Pancreas (tissue), 10 donors: ENCODE measurements around the gene RAB7B. TPM values are rescaled to one million over a fixed set of nuclear protein-coding genes. Genes with fewer than 3 reads are reported as not detected.

Experiments used
- ATAC-seq, 4 donors: fragments of 200-7000 bp; cut with Tn5 transposase; one replicate each; pipeline versions ENCODE4 v1.8.0 to v1.9.1; 2020; ENCODE audit warnings: mild to moderate bottlenecking in 4 of 4, moderate library complexity in 4 of 4
- DNase-seq, 6 donors: peaks; one replicate each; pipeline ENCODE4 v3.0.0-alpha.2; 2020
- FAIRE-seq: peaks from 2 replicates; lab custom pipeline; 2012; peaks lifted over from hg19 to GRCh38; lab: Jason Lieb, UNC
- H3K27ac ChIP-seq, 4 donors: fragments of 200-600 bp; sonication (generic); 1 replicate in 3 of 4; 2 replicates in 1 of 4; pipeline versions ENCODE4 v1.5.0 to v1.8.0; 2020
- H3K27me3 ChIP-seq, 4 donors: fragments of 200-600 bp; one replicate each; pipeline ENCODE4 v1.8.0; 2021
- H3K36me3 ChIP-seq, 3 donors: fragments of 200-600 bp; sonication (generic) in 1 of 3; one replicate each; pipeline versions ENCODE4 v1.5.0 to v1.8.0; 2020 to 2021
- H3K4me1 ChIP-seq, 3 donors: fragments of 200-600 bp; one replicate each; pipeline ENCODE4 v1.8.0; 2021
- H3K4me3 ChIP-seq, 4 donors: fragments of 200-600 bp; sonication (generic) in 2 of 4; one replicate each; pipeline versions ENCODE4 v1.5.0 to v1.8.0; 2020 to 2021
- H3K9me3 ChIP-seq, 4 donors: fragments of 200-600 bp; one replicate each; pipeline ENCODE4 v1.8.0; 2021
- WGBS, 2 donors: extraction: QIAGEN DNeasy Blood & Tissue Kit; methylation state at CpG; one replicate each; pipeline ENCODE4 v1.1.7; 2013; 5-methylcytosine and 5-hydroxymethylcytosine counted together
- intact Hi-C, 3 donors: fragments of 100-400 bp; cut with DNase I; formaldehyde crosslinking; loops; one replicate each; pipeline versions ENCODE4 v1.11.1 to v1.14.2; 2022
- polyA plus RNA-seq, 2 donors: library from polyadenylated mRNA; stranded (reverse); fragments of 200-250 nt; gene quantifications; one replicate each; pipeline ENCODE4 v1.2.3, GENCODE V29; 2013
- total RNA-seq, 6 donors: library from RNA; stranded (reverse); fragmentation: NEBNext Ultra II Directional in 4 of 6; extraction: Animal tissue kit (Norgen Biotek cat#: 25700) in 4 of 6; gene quantifications; one replicate each; pipeline versions ENCODE4 v1.2.1 to v1.2.4, GENCODE V29; 2021 to 2023
- TF ChIP-seq, protein P1 (sequence below), 4 donors: fragments of 200-600 bp; sonication (generic) in 3 of 4; IDR thresholded peaks; one replicate each; pipeline versions ENCODE4 v1.5.0 to v1.8.0; 2021; ENCODE audit warnings: antibody characterized with exemption in 4 of 4
- donor health status: healthy with polysubstance abuse.
- donor health status: DM: no; HTN: no; CAD: no; lungs with moderate emphysema.
- donor health status: DM: no; HTN: no; CAD: no.
- donor health status: control.
- donor health status: control.
- donor health status: Bipolar disorder and iron deficiency.
- donor health status: DM: yes; HTN: yes; CAD: no.
- donor health status: DM: no; HTN: no; CAD: no.
- donor health status: DM: no; HTN: no; CAD: no.
- donor health status: DM: yes; HTN: yes; CAD: no.

Gene RAB7B
- total and polyA plus RNA-seq, 8 donors, result 0.24 to 4.0 (median 0.59) TPM

GRCh38 chr1:205940710-205941109 is 62.5 kb downstream of the RAB7B start:
- intact Hi-C loops, result no loop called here
- TF ChIP-seq, protein P1, sequence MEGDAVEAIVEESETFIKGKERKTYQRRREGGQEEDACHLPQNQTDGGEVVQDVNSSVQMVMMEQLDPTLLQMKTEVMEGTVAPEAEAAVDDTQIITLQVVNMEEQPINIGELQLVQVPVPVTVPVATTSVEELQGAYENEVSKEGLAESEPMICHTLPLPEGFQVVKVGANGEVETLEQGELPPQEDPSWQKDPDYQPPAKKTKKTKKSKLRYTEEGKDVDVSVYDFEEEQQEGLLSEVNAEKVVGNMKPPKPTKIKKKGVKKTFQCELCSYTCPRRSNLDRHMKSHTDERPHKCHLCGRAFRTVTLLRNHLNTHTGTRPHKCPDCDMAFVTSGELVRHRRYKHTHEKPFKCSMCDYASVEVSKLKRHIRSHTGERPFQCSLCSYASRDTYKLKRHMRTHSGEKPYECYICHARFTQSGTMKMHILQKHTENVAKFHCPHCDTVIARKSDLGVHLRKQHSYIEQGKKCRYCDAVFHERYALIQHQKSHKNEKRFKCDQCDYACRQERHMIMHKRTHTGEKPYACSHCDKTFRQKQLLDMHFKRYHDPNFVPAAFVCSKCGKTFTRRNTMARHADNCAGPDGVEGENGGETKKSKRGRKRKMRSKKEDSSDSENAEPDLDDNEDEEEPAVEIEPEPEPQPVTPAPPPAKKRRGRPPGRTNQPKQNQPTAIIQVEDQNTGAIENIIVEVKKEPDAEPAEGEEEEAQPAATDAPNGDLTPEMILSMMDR (IDR thresholded peaks at IDR 0.05), result no peak
- H3K27me3 ChIP-seq, result no peaks in the 10 kb centered on the region
- ATAC-seq (peak in 2 of 4 donors; percentile 27 to 32), FAIRE-seq (no peak), DNase-seq (no peak)
- H3K36me3 ChIP-seq, result no peaks in the 10 kb centered on the region
- H3K4me3 ChIP-seq, result no peak overlapping the region
- 33 to 40% methylated on average over 5 of the region's 5 CpGs for WGBS, 2 donors
- H3K9me3 ChIP-seq, result no peaks in the 10 kb centered on the region
- H3K27ac ChIP-seq, result no peak overlapping the region
- H3K4me1 ChIP-seq, result peaks cover 0 to 15% (median 5%) of the 10 kb centered on the region in 3 donors

GRCh38 chr1:205939690-205940330 is 63.4 kb downstream of the RAB7B start:
- WGBS, 2 donors, result 44 to 51% methylated on average over 7 of the region's 7 CpGs
- no peak overlapping the region for H3K27ac ChIP-seq
- no peaks in the 10 kb centered on the region for H3K27me3 ChIP-seq
- intact Hi-C loops, result no loop called here
- H3K4me3 ChIP-seq, result no peak overlapping the region
- peaks cover 0 to 15% (median 5%) of the 10 kb centered on the region in 3 donors for H3K4me1 ChIP-seq
- H3K36me3 ChIP-seq, result no peaks in the 10 kb centered on the region
- TF ChIP-seq, protein P1 (IDR thresholded peaks at IDR 0.05), result peak in 2 of 4 donors; percentile 16 to 20
- FAIRE-seq (no peak), ATAC-seq (peak; percentile 53 to 87 (median 84)), DNase-seq (peak in 4 of 6 donors; percentile 51 to 74 (median 66))
- H3K9me3 ChIP-seq, result no peaks in the 10 kb centered on the region

GRCh38 chr1:205938682-205939081 is 64.5 kb downstream of the RAB7B start:
- no peak for DNase-seq
- Histone ChIP-seq H3K4me1 (peaks cover 0 to 15% (median 5%) of the 10 kb centered on the region in 3 donors), H3K27ac (no peak overlapping the region), H3K9me3 (no peaks in the 10 kb centered on the region), H3K4me3 (no peak overlapping the region), H3K27me3 (no peaks in the 10 kb centered on the region), H3K36me3 (no peaks in the 10 kb centered on the region)
- intact Hi-C loops, result no loop called here
- ATAC-seq, result no peak
- TF ChIP-seq, protein P1 (IDR thresholded peaks at IDR 0.05), result no peak
- FAIRE-seq, result no peak
- 94 to 95% methylated on average over 1 of the region's 1 CpG for WGBS, 2 donors

DNA sequence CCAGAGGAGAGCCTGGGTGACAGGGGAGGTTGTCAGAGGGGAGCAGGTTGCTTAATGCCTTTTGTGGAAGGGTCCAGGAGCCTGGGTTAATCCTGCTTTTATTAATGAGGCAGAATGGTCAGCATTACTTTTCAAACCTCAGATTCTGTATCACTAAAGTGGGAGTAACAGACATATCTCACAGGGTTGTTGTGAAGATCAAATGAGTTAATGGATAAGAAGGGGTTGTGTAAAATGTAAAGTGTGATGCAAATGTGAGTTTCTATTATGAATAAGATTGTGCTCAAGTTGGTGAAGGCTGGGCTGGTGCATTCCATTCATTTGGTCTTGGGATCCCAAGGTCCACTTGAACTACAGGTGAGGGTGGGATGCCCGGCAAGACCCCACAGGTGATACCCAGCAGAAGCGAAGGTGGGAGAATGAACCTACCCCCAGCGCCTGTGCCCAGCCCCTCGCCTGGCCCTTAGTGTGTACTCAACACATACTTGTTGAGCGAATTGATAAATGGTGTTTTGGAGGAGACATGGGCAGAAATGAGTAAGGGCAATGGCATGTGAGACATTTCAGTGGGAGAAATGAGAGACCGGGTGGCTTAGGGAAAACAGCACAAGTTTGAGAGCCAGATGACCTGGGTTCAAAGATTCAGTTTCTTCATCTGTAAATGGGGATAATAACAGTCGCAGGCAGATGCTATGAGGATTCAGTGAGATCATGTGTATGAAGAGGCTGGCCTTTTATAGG is 66.2 kb downstream of the RAB7B start:
- no peak for DNase-seq
- no peaks in the 10 kb centered on the region for H3K27me3 ChIP-seq
- TF ChIP-seq, protein P1 (IDR thresholded peaks at IDR 0.05), result no peak
- H3K4me3 ChIP-seq, result no peak overlapping the region
- peaks cover 0 to 15% (median 5%) of the 10 kb centered on the region in 3 donors for H3K4me1 ChIP-seq
- H3K27ac ChIP-seq, result peak overlapping the region in 2 of 4 donors; percentile 10 to 39
- H3K36me3 ChIP-seq, result no peaks in the 10 kb centered on the region
- intact Hi-C loops, result no loop called here
- no peak for FAIRE-seq
- ATAC-seq, result peak in 1 of 4 donors; percentile 43
- no peaks in the 10 kb centered on the region for H3K9me3 ChIP-seq
- 71 to 72% methylated on average over 7 of the region's 7 CpGs for WGBS, 2 donors
